K562 (cell line): ENCODE data around the gene WDR18. TPM values are rescaled to one million over a fixed set of nuclear protein-coding genes. Genes with fewer than 3 reads are reported as not detected.
A peak's percentile ranks its signal among the peaks of the same experiment; 100 is the strongest.

Experiments
- ESRRA ChIP-seq: fragments of 450-650 bp; IDR thresholded peaks from 2 replicates; pipeline ENCODE4 v1.6.1; 2014; ENCODE audit warnings: low read depth, mild to moderate bottlenecking, moderate library complexity, borderline replicate concordance
- ESRRB ChIP-seq: fragments of 250-450 bp; sonication (Bioruptor Pico); IDR thresholded peaks from 2 replicates; pipeline ENCODE4 v1.5.0; 2020; ENCODE audit warnings: mild to moderate bottlenecking, moderate library complexity, borderline replicate concordance
- ETV1 ChIP-seq: fragments of 450-650 bp; conservative IDR thresholded peaks from 2 replicates; pipeline ENCODE4 v1.6.1; 2016; ENCODE audit warnings: missing genetic modification characterization, control low read depth, low read depth, missing compliant biosample characterization
- KDM5B ChIP-seq: fragments of 200-600 bp; sonication (generic); IDR thresholded peaks from 2 replicates; pipeline ENCODE4 v1.6.1; 2012; ENCODE audit warnings: low read depth, mild to moderate bottlenecking, moderate library complexity, low read length, control low read depth, inconsistent platforms; ENCODE audit not compliant: insufficient replicate concordance
- NCOR1 ChIP-seq: fragments of 450-650 bp; IDR thresholded peaks from 2 replicates; pipeline ENCODE4 v1.6.1; 2016; ENCODE audit warnings: mild to moderate bottlenecking, moderate library complexity
- SMAD2 ChIP-seq: fragments of 150-350 bp; IDR thresholded peaks from 2 replicates; pipeline ENCODE4 v1.6.1; 2014; ENCODE audit warnings: low read depth, mild to moderate bottlenecking, low read length
- ZEB2 ChIP-seq: fragments of 450-650 bp; IDR thresholded peaks from 2 replicates; pipeline ENCODE4 v1.6.1; 2016
- ZNF347 ChIP-seq: fragments of 450-650 bp; formaldehyde crosslinking; IDR thresholded peaks from 2 replicates; pipeline ENCODE4 v1.4.0; 2020; ENCODE audit warnings: low read depth, mild to moderate bottlenecking, moderate library complexity
- ZNF445 ChIP-seq: fragments of 250-450 bp; sonication (Bioruptor Pico); IDR thresholded peaks from 2 replicates; pipeline ENCODE4 v1.4.0; 2020; ENCODE audit warnings: low read depth, mild to moderate bottlenecking, moderate library complexity
- polyA plus RNA-seq, 8 experiments: library from polyadenylated mRNA; depleted of rRNA in 4 of 8; stranded (reverse) in 5 of 8; unstranded in 3 of 8; fragments of >200 nt; fragmentation: Nextera tagmentation in 2 of 8; fragmentation: Illumina TruSeq in 1 of 8; extraction: Ambion mirVana in 2 of 8; extraction: Trizol in 1 of 8; gene quantifications; 2 replicates each; pipeline versions ENCODE4 v1.2.1 to v1.2.3, GENCODE V29; 2011 to 2014; ENCODE audit warnings: inconsistent platforms in 1 of 8, missing spikeins in 1 of 8
- total RNA-seq, 7 experiments: library from RNA; depleted of rRNA in 6 of 7; stranded (reverse); fragments of >200 nt in 6 of 7; fragmentation: Illumina TruSeq in 2 of 7; extraction: Trizol in 2 of 7; gene quantifications; 2 replicates each; pipeline versions ENCODE4 v1.2.1 to v1.2.3, GENCODE V29; 2011 to 2021; ENCODE audit warnings: low replicate concordance in 1 of 7
- TF ChIP-seq, protein P1 (sequence below): fragments of 450-650 bp; IDR thresholded peaks from 2 replicates; pipeline ENCODE4 v1.6.1; 2016; ENCODE audit warnings: low read depth
- TF ChIP-seq, protein P2 (sequence below): fragments of 250-450 bp; sonication (Bioruptor Pico); IDR thresholded peaks from 2 replicates; pipeline ENCODE4 v1.8.0; 2021; ENCODE audit warnings: borderline replicate concordance, mild to moderate bottlenecking, moderate library complexity; ENCODE audit not compliant: poor library complexity, severe bottlenecking
- TF ChIP-seq, protein P3 (sequence below): sonication (generic); formaldehyde crosslinking; IDR thresholded peaks from 2 replicates; pipeline ENCODE4 v1.5.0; 2020; ENCODE audit warnings: missing genetic modification reagents
- TF ChIP-seq, protein P4 (sequence below): IDR thresholded peaks from 2 replicates; pipeline ENCODE4 v1.6.1; 2014; ENCODE audit warnings: antibody characterized with exemption
- TF ChIP-seq, protein P5 (sequence below): fragments of 450-650 bp; formaldehyde crosslinking; IDR thresholded peaks from 2 replicates; pipeline ENCODE4 v1.4.0; 2022; ENCODE audit warnings: missing genetic modification characterization

WDR18 gene
- total and polyA plus RNA-seq, 9 of the 15 experiments (the other 6 are each of a cell fraction or from before 2014, with no cell fraction given) = 0.65 to 181 (median 30.1) TPM

DNA sequence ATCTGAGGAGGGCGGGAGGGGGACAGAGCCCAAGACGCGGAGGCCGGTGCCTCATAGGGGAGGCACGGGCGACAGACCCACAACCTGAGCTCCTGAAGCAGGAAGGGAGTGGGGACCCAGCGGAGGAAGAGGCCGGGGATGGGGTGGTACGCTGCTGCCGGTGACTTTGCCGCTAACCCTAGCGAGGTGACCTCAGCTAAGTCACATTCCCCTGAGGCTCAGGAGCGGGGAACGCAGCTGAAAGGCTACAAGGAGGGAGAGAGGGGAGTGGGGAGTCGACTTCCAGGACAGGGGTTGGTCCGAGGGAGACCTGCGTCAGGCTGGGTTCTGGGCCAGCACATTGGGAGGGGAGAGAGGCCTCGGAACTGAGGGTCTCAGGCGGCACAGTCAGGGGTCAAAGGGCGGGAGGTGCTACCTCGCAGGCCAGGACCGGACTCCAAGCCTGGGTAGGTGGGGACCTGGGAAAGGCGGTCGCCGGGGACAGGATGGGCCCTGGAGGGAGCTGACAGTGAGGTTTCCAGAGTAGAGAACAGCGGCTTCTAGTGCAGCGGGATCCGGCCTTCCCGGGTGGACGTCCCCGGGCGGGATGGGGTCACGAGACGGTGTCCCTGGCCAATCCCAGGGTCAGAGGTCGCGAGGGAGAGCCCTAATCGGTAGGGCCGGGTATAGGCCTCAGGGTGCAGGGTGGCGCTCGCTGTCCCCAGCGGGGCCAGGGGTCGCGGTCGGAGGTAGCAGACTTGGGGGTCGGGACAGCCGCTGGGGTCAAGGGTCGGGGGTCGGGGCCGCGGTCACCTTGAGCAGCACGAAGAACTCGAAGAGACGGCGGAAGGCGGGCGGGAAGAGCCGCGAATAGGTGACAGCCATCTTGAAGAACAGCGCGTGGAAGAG lies 36.1 kb downstream of the WDR18 start (continued):
- TF ChIP-seq, protein P1, sequence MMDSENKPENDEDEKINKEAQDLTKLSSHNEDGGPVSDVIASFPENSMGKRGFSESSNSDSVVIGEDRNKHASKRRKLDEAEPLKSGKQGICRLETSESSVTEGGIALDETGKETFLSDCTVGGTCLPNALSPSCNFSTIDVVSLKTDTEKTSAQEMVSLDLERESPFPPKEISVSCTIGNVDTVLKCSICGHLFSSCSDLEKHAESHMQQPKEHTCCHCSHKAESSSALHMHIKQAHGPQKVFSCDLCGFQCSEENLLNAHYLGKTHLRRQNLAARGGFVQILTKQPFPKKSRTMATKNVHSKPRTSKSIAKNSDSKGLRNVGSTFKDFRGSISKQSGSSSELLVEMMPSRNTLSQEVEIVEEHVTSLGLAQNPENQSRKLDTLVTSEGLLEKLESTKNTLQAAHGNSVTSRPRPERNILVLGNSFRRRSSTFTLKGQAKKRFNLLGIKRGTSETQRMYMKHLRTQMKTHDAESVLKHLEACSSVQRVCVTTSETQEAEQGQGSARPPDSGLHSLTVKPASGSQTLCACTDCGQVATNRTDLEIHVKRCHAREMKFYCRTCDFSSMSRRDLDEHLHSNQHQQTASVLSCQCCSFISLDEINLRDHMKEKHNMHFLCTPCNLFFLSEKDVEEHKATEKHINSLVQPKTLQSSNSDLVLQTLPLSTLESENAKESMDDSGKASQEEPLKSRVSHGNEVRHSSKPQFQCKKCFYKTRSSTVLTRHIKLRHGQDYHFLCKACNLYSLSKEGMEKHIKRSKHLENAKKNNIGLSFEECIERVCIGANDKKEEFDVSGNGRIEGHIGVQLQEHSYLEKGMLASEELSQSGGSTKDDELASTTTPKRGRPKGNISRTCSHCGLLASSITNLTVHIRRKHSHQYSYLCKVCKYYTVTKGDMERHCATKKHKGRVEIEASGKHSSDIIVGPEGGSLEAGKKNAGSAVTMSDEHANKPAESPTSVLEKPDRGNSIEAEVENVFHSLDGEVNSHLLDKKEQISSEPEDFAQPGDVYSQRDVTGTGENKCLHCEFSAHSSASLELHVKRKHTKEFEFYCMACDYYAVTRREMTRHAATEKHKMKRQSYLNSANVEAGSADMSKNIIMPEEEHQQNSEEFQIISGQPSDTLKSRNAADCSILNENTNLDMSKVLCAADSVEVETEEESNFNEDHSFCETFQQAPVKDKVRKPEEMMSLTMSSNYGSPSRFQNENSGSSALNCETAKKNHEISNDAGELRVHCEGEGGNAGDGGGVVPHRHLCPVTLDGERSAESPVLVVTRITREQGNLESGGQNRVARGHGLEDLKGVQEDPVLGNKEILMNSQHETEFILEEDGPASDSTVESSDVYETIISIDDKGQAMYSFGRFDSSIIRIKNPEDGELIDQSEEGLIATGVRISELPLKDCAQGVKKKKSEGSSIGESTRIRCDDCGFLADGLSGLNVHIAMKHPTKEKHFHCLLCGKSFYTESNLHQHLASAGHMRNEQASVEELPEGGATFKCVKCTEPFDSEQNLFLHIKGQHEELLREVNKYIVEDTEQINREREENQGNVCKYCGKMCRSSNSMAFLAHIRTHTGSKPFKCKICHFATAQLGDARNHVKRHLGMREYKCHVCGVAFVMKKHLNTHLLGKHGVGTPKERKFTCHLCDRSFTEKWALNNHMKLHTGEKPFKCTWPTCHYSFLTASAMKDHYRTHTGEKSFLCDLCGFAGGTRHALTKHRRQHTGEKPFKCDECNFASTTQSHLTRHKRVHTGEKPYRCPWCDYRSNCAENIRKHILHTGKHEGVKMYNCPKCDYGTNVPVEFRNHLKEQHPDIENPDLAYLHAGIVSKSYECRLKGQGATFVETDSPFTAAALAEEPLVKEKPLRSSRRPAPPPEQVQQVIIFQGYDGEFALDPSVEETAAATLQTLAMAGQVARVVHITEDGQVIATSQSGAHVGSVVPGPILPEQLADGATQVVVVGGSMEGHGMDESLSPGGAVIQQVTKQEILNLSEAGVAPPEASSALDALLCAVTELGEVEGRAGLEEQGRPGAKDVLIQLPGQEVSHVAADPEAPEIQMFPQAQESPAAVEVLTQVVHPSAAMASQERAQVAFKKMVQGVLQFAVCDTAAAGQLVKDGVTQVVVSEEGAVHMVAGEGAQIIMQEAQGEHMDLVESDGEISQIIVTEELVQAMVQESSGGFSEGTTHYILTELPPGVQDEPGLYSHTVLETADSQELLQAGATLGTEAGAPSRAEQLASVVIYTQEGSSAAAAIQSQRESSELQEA = no peak
- TF ChIP-seq, protein P2, sequence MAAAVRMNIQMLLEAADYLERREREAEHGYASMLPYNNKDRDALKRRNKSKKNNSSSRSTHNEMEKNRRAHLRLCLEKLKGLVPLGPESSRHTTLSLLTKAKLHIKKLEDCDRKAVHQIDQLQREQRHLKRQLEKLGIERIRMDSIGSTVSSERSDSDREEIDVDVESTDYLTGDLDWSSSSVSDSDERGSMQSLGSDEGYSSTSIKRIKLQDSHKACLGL (CRISPR knock-in tag) = no peak
- TF ChIP-seq, protein P3, sequence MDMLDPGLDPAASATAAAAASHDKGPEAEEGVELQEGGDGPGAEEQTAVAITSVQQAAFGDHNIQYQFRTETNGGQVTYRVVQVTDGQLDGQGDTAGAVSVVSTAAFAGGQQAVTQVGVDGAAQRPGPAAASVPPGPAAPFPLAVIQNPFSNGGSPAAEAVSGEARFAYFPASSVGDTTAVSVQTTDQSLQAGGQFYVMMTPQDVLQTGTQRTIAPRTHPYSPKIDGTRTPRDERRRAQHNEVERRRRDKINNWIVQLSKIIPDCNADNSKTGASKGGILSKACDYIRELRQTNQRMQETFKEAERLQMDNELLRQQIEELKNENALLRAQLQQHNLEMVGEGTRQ = peak; percentile 47; the same call in 1 of the 2 replicates
- TF ChIP-seq, protein P4, sequence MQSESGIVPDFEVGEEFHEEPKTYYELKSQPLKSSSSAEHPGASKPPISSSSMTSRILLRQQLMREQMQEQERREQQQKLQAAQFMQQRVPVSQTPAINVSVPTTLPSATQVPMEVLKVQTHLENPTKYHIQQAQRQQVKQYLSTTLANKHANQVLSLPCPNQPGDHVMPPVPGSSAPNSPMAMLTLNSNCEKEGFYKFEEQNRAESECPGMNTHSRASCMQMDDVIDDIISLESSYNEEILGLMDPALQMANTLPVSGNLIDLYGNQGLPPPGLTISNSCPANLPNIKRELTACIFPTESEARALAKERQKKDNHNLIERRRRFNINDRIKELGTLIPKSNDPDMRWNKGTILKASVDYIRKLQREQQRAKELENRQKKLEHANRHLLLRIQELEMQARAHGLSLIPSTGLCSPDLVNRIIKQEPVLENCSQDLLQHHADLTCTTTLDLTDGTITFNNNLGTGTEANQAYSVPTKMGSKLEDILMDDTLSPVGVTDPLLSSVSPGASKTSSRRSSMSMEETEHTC = no peak
- no peak; the same call in 1 of the 2 replicates for TF ChIP-seq ESRRA
- peak; percentile 56 for TF ChIP-seq KDM5B
- TF ChIP-seq, protein P5, sequence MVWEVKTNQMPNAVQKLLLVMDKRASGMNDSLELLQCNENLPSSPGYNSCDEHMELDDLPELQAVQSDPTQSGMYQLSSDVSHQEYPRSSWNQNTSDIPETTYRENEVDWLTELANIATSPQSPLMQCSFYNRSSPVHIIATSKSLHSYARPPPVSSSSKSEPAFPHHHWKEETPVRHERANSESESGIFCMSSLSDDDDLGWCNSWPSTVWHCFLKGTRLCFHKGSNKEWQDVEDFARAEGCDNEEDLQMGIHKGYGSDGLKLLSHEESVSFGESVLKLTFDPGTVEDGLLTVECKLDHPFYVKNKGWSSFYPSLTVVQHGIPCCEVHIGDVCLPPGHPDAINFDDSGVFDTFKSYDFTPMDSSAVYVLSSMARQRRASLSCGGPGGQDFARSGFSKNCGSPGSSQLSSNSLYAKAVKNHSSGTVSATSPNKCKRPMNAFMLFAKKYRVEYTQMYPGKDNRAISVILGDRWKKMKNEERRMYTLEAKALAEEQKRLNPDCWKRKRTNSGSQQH (CRISPR knock-in tag) = no peak
- TF ChIP-seq ZNF445 (CRISPR knock-in tag) = no peak
- no peak for TF ChIP-seq ETV1
- no peak for TF ChIP-seq ESRRB (CRISPR knock-in tag)
- no peak for TF ChIP-seq SMAD2
- no peak for TF ChIP-seq ZNF347
- peak; percentile 42; the same call in 1 of the 2 replicates for TF ChIP-seq NCOR1
- TF ChIP-seq ZEB2 = no peak
